GM12875 (cell line): ENCODE measurements around the gene NOS3.

Source experiments
- H3K4me3 ChIP-seq: one replicate; pipeline ENCODE4 v1.5.1; 2011; ENCODE audit warnings: low read depth, low read length, control low read depth
- CTCF ChIP-seq: IDR thresholded peaks from 2 replicates; pipeline ENCODE4 v1.5.1; 2011; ENCODE audit warnings: low read depth, mild to moderate bottlenecking, control low read depth, inconsistent platforms, low read length, moderate library complexity, borderline replicate concordance; ENCODE audit not compliant: insufficient read depth

The NOS3 gene

GRCh38 chr7:151016942-151017341 is 26.1 kb downstream of the NOS3 start:
- no peak for TF ChIP-seq CTCF
- no peak overlapping the region for H3K4me3 ChIP-seq

- no peak for TF ChIP-seq CTCF
- no peak overlapping the region for H3K4me3 ChIP-seq
Observed at GRCh38 chr7:151017370-151017952, 26.6 kb downstream of the NOS3 start.

- peak; percentile 98 for TF ChIP-seq CTCF
- H3K4me3 ChIP-seq = no peak overlapping the region
Observed at GRCh38 chr7:151017953-151018420, 27.2 kb downstream of the NOS3 start.

GRCh38 chr7:151018421-151019129 is 27.8 kb downstream of the NOS3 start:
- no peak overlapping the region for H3K4me3 ChIP-seq
- no peak for TF ChIP-seq CTCF

- H3K4me3 ChIP-seq = no peak overlapping the region
- no peak for TF ChIP-seq CTCF
Observed at GRCh38 chr7:151019130-151019447, 28.3 kb downstream of the NOS3 start.

- TF ChIP-seq CTCF = no peak
- H3K4me3 ChIP-seq = no peak overlapping the region
Observed at GRCh38 chr7:151020231-151020630, 29.4 kb downstream of the NOS3 start.

- TF ChIP-seq CTCF = no peak
- H3K4me3 ChIP-seq = no peak overlapping the region
Observed at GRCh38 chr7:151023232-151023631, 32.4 kb downstream of the NOS3 start.
